ENCODE measurements around the gene BAZ1B.
A peak's percentile ranks its signal among the peaks of the same experiment; 100 is the strongest.
"Not testable (repeated sequence)": the region's sequence is repeated elsewhere in the genome, so short reads cannot be mapped to it uniquely, and the experiment has no call there.

BAZ1B gene

DNA sequence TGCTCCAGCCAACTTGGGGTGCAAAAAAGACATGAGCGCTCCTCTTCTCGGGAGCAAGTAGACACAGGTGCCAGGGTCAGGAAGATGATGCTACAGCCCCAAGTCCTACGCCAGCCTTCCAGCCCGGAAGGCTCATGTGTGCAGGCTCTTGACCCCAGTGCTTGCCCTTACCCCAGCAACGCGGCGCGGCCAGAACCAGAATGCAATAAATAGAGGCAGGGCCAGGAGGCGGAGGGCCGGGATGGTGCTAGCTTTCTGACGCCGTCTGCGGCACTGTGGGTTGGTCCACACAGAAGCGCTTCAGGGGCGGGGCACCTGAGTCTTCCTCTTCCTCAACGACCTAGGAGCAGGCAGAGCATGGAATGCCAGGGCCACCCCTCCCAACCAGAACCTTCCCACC lies 15.0 kb upstream of the BAZ1B start:
- DNase-seq, result no peak

DNA sequence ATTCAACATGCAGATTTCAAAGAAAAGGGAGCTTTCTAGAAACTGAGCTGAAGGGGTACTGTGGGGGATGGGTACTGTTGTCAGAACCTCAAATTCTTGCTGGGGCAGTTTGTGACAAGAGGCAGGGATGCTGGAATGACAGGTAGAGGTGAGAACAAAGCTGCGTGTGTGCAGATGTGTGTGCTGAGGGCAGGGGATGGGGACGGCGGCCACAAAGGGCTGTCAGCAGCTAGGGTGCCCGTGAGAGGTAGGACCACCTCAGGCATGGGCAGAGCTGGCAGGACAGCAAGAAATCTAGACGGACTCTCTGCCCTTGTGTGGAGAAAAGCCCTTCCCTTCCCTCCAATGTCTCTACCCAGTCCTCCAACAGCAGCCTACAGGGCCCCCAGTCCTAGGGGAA lies 14.4 kb upstream of the BAZ1B start:
- DNase-seq, result no peak

DNA sequence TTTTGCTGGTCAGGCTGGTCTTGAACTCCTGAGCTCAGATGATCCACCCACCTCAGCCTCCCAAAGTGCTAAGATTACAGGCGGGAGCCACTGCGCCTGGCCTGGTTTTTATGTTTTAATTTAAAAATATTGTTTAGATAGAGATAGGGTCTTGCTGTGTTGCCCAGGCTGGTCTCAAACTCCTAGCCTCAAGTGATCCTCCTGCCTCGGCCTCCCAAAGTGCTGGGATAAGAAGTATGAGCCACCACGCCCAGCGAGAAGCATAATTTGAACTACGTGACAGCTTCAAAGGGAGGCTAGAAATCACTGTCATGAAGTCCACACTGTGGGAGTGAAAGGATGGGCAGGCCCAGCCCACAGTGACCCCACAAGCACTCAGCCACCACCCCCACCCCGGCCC lies 13.8 kb upstream of the BAZ1B start:
- DNase-seq, result not testable (repeated sequence)

DNA sequence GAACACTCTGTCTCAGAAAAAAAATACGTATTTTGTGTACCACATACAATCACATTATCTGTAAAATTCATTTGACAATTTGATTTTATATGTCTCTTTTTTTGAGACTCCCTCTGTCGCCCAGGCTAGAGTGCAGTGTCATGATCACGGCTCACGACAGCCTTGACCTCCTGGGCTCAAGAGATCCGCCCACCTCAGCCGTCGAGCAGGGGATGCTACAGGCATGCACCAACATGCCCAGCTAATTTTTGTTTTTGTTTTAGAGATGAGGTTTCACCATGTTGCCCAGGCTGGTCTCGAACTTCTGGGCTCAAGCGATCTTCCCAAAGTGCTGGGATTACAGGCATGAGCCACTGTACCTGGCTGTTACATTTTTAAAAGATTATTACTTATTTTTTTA lies 11.6 kb upstream of the BAZ1B start:
- DNase-seq, result no peak

DNA sequence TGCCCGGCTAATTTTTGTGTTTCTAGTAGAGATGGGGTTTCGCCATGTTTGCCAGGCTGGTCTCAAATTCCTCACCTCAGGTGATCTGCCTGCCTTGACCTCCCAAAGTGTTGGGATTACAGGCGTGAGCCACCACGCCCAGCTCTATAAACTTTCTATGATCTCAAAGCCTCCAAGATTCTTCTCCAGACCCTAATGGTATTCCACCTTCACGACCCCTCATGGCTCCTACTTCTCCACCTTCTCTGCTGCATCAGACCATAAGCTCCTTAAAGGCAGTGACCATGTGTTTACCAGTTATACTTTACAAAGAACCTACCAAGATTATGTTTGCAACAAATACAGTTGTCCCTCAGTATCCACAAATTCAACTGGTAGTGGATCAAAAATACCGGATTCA lies 10.1 kb upstream of the BAZ1B start:
- no peak for DNase-seq

DNA sequence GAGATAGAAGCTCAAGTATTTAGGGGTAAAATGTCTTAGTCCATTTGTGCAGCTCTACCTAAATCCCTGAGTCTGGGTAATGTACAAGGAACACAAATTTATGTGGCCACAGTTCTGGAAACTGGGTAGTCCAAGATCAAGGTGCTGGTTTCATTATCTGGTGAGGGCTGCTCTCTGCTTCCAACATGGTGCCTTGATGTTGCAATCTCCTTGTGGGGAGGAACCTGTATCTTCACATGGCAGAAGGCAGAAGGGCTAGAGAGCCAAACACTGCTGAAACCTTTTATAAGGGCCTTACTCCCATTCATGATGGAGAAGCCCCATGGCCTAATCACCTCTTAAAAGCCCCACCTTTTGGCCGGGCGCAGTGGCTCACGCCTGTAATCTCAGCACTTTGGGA lies 8.7 kb upstream of the BAZ1B start:
- no peak for DNase-seq

DNA sequence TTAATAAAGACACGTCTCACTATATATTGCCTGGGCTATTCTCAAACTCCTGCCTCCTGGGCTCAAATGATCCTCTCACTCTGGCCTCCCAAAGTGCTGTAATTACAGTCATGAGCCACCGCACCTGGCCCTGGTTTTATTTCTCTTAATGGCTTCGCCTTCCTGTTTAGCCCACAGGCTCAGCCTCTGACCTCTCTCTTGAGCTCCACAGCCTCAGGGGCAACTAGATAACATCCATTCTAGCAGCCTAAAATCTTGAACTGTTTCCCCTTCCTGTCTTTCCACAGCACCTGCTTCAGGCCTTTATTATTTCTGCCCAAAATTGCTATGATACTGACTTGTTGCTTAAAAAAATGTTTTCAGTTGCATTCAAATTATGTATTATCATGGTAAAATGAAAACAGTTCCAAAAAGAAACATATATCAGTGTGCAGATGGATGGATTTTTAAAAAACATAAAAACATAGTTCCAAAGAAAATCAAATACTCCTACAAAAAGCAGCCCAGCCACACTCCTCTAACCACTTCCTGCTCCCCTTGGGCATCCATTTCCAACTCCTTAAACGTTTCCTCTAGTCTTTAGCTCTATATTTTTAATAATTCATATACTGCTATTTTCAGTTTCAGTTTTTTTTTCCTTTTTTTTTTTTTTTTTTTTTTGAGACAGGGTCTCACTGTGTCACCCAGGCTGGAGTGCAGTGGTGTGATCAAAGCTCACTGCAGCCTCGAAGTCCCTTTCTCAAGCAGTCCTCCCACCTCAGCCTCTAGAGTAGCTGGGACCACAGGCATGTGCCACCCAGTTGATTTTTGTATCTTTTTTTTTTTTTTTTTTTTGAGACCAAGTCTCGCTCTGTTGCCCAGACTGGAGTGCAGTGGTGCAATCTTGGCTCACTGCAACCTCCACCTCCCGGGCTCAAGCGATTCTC lies 5.1 kb upstream of the BAZ1B start:
- DNase-seq, result no peak

DNA sequence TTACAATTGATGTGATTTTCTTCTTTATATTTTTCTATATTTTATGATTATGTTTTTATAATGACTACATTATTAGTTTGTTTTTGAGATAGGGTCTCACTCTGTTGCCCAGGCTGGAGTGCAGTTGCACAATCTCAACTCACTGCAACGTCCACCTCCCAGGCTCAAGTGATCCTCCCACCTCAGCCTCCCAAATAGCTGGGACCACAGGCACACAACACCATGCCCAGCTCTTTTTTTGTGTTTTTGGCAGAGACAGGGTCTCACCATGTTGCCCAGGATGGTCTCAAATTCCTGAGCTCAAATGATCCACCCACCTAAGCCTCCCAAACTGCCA lies 4.0 kb upstream of the BAZ1B start:
- DNase-seq, result not testable (repeated sequence)

DNA sequence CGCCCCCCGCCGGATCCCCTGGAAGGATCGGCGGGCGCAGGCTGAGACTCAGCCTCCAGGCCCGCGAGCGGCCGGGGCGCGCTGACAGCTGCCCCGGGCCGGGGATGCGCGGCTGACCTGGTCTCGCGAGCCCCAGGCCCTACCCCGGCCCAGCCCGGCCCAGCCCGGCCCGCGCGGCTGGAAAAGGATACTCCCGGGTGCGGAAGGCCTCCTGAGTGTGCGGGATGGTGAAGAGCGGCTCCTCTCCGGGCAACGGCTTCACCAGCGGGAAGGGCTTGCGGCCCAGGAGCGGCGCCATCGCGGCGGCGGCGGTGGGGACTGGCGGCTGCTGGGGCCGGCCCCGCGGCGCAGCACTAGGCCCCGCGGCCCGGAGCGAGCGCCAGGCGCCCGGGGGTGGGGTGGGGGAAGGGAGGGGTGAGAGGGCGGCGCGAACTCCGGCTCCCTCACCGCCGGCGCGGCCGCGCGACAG lies 423 bp downstream of the BAZ1B start:
- no peak for DNase-seq

DNA sequence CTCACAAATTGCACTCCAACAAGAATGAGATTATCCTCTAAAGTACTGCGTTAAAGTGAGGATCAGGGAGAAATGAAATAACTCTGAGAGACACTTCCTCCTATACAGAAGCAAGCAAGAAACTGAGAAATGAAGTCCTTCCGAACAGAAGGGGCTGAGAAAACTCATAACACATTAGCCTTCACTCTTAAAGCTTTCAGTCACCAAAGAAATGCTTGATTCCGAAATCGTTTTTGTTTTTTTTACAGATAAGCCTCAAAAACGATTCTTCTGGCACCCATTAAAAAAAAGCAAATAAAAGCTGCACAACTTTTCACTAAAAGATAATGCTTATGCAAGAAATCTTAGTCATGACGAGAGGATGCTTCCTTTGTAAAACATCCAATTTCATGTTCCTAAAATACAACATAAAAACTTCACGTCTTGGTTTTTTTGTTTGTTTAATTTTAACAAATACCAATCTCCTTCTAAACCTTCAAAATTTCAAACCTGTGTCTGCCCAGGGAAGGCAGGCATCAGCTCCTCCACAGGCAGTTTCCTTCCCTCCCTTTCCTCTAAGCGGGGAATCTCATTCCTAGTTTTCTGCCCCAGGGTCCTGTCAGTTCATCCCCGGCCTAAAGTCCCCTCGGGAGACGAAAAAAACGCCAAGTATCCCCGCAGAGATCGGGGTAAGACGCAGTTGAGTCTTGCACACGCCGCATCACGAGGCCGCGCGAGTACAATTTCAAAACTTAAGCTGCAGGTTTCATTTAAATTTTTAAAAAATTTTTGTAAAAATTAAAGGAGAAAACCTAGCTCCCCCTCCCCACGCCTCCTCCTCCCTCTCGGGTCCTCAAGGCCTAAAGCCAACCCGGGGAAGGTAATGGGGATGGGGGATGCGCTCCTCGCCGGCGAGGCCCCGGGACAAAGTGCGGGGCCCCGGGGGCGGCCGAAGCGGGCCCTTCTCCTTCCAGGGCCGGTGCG lies 1.1 kb downstream of the BAZ1B start:
- peak; percentile 11 for DNase-seq

DNA sequence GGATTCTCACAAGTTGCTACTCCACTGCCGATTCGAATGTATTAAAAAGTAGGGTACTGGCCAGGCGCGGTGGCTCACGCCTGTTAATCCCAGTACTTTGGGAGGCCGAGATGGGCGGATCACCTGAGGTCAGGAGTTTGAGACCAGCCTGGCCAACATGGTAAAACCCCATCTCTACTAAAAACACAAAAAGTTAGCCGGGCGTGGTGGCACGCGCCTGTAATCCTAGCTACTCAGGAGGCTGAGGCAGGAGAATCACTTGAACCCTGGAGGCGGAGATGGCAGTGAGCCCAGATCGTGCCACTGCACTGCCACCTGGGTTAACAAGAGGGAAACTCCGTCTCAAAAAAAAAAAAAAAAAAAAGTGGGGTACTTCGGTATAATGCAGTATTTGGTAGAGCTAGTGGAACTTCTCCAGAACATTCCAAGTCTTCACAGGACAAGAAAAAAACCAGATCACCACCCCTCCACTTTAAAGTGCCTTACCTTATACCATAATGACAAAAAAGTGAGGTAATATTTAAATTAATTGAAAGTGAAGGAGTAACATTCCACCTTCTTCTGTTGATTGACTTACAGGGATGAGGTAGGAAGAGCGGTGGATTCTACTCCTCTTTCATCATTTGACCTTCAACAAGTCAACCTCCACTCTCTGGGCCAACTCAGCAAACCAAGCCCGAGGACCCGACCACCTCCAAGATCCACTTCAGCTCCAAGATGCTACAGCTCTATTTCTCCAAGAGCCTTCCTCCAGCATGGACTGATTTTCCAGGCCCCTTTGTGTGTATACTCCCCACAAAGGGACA lies 2.0 kb downstream of the BAZ1B start:
- DNase-seq, result peak; percentile 53

DNA sequence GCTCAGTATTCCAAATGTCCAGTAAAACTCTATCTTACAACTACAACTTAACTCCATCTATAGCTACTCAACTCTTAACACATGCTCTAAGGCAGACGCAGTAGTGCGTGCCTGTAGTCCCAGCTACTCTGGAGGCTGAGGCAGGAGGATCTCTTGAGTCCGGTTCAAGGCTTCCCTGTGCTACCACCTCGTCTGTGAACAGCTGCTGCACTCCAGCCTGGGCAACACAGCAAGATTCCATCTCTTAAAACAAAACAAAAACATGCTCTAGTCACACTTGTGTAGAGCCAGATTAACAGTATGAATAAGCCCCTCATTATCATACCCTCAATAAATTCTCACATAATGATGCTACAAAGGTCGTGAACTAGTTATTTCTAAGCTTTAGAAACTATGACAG lies 3.6 kb downstream of the BAZ1B start:
- no peak for DNase-seq

DNA sequence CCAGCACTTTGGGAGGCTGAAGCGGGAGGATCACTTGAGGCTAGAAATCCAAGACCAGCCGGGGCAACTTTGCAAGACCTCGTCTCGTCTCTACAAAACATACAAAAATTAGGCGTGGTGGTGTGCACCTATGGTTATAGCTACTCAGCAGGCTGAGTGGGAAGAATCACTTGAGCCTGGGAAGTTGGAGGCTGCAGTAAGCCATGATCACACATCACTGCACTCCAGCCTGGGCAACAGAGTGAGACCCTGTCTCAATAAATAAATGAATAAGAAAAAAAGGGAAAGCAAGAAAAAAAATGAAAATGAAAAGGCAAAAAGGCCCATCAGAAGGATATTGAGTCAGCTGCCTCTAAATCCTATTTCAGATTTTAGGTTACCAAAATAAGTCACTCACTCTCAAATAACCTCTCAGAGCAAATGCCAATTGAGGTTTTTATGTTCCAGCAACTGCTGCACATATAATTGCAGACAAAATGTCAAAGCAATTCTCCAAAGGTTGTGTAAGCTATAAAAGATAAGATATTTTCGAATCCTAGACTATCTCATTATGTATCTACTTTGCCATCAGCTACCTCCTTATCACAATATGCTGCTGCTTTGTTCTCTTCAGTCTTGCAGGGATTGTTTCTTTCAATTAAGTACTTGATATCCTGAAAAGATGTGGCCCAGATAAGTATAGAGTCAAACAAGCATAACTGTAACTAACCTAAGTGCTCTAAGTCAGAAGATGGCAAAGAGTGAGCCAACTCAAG lies 4.7 kb downstream of the BAZ1B start:
- no peak for DNase-seq

DNA sequence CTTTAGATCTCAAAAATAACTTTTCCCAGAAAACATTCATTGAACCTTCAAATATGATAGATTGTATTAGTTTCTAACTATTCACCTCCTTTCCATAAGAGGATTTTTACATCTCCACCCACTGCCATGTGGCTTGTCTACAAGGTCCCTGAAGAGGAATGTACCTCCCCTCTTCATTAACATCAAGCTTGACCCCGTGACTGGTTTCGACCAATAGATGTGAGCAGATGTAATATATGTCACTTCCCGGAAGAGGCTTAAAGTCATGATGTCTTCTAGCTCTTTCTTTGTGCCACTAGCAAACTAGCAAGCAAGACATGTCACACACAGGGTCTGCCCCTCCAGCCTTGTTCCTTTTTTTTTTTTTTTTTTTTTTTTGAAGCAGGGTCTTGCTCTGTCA lies 6.9 kb downstream of the BAZ1B start:
- peak; percentile 22 for DNase-seq

DNA sequence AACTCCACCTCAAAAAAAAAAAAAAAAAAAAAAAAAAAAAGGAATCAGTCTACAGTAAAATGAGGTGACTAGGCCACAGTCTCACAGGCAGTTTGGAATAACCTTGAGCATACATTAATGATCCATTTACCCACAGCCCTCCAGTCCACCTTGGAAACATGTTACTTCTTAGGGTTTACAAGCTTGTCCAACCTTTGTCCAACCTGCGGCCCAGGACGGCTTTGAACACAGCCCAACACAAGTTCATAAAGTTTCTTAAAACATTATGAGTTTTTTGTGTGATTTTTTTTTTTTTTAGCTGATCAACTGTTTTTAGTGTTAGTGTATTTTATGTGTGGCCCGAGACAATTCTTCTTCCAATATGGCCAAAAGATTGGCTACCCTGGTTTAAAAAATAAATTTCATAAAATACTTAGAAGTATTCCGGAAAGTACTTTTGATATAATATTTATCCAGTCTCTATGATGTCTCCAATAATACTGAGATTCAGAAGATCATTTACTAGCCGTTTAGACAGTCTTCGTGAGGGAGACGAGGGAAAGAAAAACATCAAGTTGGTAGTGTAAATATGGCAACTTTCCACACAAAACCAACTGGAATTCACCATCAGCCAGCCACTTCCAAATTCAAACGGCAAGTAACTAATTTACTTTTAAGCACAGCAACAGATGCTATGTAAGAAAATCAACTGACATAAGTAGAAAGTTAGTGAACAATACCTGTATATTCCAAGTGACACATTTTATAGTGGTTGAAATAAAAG lies 9.9 kb downstream of the BAZ1B start:
- no peak for DNase-seq

DNA sequence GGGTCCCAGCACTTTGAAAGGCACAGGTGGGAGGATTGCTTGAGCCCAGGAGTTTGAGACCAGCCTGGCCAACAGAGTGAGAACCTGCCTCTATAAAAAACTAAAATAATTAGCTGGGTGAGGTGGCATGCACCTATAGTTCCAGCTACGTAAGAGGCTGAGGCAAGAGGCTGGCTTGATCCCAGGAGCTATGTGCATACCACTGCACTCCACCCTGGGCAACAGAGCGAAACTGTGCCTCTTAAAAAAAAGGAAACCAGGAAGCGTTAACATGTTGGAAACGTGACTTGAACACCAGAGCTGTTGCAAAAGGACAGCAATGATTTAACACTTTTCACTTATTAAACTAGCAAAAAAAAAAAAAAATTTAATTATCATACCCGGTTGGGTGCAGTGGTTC lies 12.6 kb downstream of the BAZ1B start:
- DNase-seq, result no peak

DNA sequence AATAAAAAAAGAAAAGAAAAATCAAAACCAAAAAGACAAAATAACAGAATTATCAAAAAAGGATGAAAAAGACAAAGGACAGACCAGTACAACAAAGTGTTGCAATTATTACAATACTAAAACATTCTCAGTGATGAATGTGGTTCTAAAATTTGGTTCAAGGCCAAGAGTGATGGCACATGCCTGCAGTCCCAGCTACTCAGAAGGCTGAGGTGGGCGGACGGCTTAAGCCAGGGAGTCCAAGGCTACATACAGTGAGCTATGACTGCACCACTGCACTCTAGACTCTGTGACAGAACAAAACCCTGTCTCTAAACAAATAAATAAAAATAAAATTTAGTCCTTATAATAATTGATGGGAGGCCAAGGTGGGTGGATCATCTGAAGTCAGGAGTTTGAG lies 14.5 kb downstream of the BAZ1B start:
- DNase-seq, result no peak

DNA sequence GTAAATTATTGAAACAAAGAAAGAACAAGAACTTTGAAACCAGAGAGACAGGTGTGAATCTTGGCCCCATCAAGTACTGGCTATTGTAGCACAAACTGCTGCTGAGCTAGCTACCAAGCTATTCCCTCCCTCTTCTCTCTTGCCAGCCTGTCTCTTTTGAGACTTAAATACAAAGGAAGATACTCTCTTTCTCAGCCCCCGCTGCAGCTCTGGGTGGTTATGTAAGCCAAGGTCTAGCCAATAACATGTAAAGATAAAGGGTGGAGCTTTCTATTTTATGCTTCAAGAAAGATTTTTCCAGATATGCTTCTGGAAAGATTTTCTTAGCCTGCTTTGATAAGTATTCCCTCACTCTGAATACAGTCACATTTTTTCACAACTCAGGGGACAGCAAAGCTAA lies 17.2 kb downstream of the BAZ1B start:
- DNase-seq, result no peak

DNA sequence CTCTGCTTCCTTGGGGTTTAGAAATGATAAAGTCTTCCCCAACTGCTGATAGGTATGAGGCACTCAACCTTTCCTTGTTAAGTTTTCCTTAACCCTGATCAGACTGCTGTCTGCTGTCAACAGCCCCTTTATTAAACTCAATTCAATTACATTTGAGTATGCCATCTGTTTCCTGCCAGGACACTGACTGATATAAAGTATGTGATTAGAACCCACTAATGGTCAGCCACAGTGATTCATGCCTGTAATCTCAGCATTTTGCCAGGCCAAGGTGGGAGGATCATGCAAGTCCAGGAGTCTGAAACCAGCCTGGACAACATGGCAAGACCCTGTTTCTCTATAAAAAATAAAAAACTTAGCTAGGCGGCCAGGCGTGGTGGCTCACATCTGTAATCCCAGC lies 18.1 kb downstream of the BAZ1B start:
- no peak for DNase-seq

DNA sequence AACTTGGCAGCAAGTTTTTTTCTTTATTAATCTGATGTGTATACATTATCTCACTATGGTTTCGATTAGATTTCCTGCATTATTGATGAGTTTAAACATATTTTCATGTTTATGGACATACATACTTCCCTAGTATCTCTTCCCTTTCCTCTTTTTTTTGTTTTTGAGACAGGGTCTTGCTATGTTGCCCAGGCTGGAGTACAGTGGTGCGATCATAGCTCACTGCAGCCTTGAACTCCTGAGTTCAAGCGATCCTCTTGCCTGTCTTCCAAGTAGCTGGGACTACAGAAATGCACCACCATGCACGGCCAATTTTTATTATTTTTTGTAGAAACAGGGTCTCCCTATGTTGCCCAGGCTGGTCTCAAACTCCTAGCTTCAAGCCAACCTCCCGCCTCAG lies 18.9 kb downstream of the BAZ1B start:
- DNase-seq, result no peak

DNA sequence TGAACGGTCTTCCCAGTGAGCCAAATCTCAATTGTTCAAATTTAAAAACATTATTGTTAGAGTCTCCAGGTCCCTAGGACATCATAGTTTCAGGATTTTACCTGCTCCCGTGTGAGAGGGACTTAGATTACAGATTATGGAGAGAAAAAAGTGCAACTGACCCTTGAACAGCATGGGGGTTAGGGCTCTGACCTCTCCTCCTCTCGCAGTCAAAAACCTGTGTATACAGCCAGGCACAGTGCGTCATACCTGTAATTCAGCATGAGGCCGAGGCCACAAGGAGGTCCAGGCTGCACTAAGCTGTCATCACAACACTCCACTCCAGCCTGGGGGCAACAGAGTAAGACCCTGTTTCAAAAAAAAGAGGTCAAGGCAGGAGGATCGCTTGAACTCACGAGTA lies 25.5 kb downstream of the BAZ1B start:
- DNase-seq, result no peak

Data from CD4-positive, alpha-beta T cell treated with Interleukin-10 for 1 hour (primary cell).